ENCODE results near the gene SLC35G3.
"Not testable (repeated sequence)": the region's sequence is repeated elsewhere in the genome, so short reads cannot be mapped to it uniquely, and the experiment has no call there.

The SLC35G3 gene

DNA sequence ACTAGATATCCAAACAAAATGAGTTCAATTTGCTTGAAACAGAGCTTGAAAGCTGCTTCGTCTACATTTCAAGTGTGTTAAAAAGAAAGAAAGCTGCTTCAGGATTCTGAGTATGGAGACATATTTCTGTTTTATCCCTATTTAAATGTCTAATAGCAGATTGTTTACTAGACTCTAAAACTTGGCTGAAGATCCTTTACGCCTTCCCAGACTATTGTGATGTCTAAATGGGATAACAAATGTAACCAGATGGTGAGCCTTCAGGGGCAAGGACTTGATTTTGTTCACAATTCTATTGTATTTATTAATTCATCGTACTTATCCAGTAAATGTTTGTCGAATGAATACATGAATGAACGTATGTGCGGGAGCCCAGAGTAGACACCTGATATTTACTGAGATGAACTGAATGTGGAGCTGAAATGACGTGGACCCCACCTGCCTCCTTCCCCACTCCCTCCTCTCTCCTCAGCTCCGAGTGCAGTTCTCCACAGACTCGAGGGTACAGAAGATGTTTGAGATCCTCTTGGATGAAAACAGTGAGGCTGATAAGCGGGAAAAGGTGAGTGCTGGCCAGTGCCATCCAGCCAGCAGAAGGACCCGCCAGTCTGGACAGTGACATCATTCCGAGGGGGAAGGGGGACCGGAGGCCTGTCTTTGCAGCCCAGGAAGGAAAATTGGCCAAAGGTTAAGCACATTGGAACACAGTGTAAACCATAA lies 41.6 kb downstream of the SLC35G3 start:
- Histone ChIP-seq H3K36me3 (no peaks in the 10 kb centered on the region), H4K20me1 (no peaks in the 10 kb centered on the region), H3K9me3 (replicated peaks in 1 of 11) (no peaks in the 10 kb centered on the region), H3K27ac (no peak overlapping the region), H3K27me3 (no peaks in the 10 kb centered on the region), H3K9ac (no peak overlapping the region), H3K4me1 (0 out of 20 replicates have a peak, but pooled peaks cover 0 to 4% (median 0%) of the 10 kb centered on the region in 10 experiments), H3K4me2 (no peak overlapping the region), H3K4me3 (no peak overlapping the region)
- TF ChIP-seq Cebpa-rat (IDR thresholded peaks at IDR 0.05): no peak

DNA sequence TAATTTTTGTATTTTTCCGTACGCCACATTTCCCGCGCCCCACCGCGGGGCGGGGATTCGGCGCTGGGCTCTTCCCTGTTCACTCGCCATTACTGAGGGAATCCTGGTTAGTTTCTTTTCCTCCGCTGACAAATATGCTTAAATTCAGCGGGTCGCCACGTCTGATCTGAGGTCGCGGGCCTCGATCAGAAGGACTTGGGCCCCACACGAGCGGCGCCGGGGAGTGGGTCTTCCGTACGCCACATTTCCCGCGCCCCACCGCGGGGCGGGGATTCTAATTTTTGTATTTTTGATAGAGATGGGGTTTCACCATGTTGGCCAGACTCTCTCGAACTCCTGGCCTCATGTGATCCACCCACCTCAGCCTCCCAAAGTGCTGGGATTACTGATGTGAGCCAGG lies 43.1 kb downstream of the SLC35G3 start:
- not testable (repeated sequence) for H3K36me3 ChIP-seq; H3K9ac ChIP-seq; H4K20me1 ChIP-seq; H3K27ac ChIP-seq; H3K27me3 ChIP-seq; H3K4me3 ChIP-seq; H3K4me1 ChIP-seq; H3K4me2 ChIP-seq; H3K9me3 ChIP-seq (replicated peaks in 1 of 11)

DNA sequence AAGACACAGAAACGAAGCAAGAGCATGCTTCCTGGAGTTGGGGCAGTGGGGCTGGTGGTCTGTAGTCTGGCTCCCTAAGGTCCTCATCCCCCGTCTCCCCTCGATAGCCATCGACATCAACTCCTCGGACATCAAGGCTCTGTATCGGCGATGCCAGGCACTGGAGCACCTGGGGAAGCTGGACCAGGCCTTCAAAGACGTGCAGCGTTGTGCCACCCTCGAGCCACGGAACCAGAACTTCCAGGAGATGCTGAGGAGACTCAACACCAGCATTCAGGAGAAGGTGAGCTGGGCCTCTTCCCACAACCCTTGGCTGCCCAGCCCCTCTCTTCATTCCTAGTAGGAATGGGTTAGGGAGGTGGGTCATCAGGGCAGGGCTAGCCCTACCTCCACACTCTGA lies 44.3 kb downstream of the SLC35G3 start:
- no peak overlapping the region for H3K27ac ChIP-seq
- H3K27me3 ChIP-seq: no peaks in the 10 kb centered on the region
- TF ChIP-seq Cebpa-rat (IDR thresholded peaks at IDR 0.05): no peak
- H3K36me3 ChIP-seq: no peaks in the 10 kb centered on the region
- H3K4me3 ChIP-seq: no peak overlapping the region
- no peaks in the 10 kb centered on the region for H4K20me1 ChIP-seq
- no peak overlapping the region for H3K9ac ChIP-seq
- H3K9me3 ChIP-seq (replicated peaks in 1 of 11): no peaks in the 10 kb centered on the region
- H3K4me2 ChIP-seq: no peak overlapping the region
- 0 out of 20 replicates have a peak, but pooled peaks cover 0 to 4% (median 0%) of the 10 kb centered on the region in 10 experiments for H3K4me1 ChIP-seq

DNA sequence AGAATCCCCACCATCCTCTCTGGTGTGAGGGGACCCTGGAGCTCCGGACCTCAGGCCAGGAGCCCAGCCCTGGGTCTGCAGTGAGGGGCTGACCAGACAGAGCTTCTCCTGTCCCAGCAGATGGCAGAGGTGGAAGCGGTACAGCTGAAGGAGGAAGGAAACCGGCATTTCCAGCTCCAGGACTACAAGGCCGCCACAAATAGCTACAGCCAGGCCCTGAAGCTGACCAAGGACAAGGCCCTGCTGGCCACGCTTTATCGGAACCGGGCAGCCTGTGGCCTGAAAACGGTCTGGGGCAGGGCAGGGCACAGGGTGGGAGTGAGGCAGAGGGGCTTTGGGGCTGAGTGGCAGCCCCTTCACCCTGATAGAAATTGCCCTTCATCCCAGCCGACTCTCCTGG lies 46.0 kb downstream of the SLC35G3 start:
- Histone ChIP-seq H4K20me1 (no peaks in the 10 kb centered on the region), H3K9ac (no peak overlapping the region), H3K9me3 (replicated peaks in 1 of 11) (no peaks in the 10 kb centered on the region), H3K4me1 (0 out of 20 replicates have a peak, but pooled peaks cover 0 to 4% (median 0%) of the 10 kb centered on the region in 10 experiments), H3K4me3 (no peak overlapping the region), H3K4me2 (no peak overlapping the region), H3K27ac (no peak overlapping the region), H3K27me3 (no peaks in the 10 kb centered on the region), H3K36me3 (no peaks in the 10 kb centered on the region)
- TF ChIP-seq Cebpa-rat (IDR thresholded peaks at IDR 0.05): no peak

DNA sequence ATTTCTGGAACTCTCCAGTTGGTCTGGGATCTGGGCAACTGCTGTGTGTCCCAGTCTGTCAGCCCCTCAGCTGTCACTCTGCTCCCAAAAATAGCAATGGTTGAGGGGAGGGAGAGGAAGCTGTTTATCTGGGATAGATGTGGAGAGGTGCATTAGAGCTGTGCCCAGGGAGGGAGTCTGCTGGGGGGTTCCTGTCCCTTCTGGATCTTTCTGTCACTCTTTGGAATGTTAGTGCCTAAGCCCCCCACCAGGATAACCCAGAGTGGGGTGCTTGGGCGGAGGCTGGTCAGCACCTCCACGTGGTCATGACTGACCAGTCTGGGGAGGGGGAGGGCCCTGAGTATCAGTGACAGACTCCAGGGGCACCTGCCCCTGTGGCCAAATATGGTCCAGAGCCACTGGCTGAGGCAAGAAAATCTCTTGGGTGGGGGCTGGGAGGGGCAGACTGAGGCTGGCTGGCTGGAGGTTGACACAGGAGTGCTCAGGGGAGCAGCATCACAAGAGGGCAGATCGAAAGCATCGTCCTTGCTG lies 46.8 kb downstream of the SLC35G3 start, which contains the start of gene UNC45B:
UNC45B (plus strand) TSS at position 443 of the 531 bp plus-strand sequence. CDS start 447 bp downstream, outside the sequence.
- H3K4me1 ChIP-seq: peaks cover 0 to 4% (median 0%) of the 10 kb centered on the region in 10 experiments; a peak in 3 of 20 replicates
- H3K27me3 ChIP-seq: no peaks in the 10 kb centered on the region
- H3K27ac ChIP-seq: no peak within 1 kb of the TSS
- no peaks in the 10 kb centered on the region for H3K9me3 ChIP-seq (replicated peaks in 1 of 11)
- no peaks in the 10 kb centered on the region for H4K20me1 ChIP-seq
- H3K36me3 ChIP-seq: no peaks in the 10 kb centered on the region
- H3K9ac ChIP-seq: no peak within 1 kb of the TSS
- no peak within 1 kb of the TSS for H3K4me2 ChIP-seq
- no peak within 1 kb of the TSS for H3K4me3 ChIP-seq
- no peak for TF ChIP-seq Cebpa-rat (IDR thresholded peaks at IDR 0.05)

DNA sequence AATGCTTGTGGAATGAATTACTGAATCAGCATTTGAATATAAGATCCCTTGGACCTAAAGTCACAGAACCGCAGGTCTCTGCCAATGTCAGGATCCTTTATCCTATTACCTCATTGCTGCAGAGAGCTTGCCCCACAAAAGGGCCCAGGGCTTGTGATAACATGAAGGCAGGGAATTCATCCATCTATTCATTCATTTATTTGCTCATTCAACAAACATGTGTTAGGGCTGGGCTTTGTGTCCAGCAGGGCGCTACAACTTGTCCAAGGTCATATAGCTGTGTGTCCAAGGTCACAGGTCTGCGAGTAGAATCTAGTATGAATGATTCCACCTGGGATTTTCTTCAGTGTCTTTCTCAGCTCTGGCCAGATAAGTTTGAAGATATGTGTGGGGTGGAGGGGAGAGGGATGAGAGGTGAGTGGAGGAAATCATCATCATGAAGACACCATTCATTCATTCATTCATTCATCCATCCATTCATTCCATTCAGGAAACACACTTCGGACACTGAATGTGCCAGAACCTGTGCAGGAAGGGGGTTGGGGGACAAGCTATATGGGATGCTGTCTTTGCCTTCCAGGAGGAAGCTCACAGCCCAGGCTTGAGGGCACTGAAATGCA lies 47.9 kb downstream of the SLC35G3 start:
- no peak overlapping the region for H3K4me2 ChIP-seq
- H3K9me3 ChIP-seq (replicated peaks in 1 of 11): no peaks in the 10 kb centered on the region
- no peak for TF ChIP-seq Cebpa-rat (IDR thresholded peaks at IDR 0.05)
- H4K20me1 ChIP-seq: no peaks in the 10 kb centered on the region
- no peak overlapping the region for H3K4me3 ChIP-seq
- H3K4me1 ChIP-seq: peaks cover 0 to 7% (median under 1%) of the 10 kb centered on the region in 10 experiments; a peak in 10 of 20 replicates
- H3K9ac ChIP-seq: no peak overlapping the region
- no peak overlapping the region for H3K27ac ChIP-seq
- no peaks in the 10 kb centered on the region for H3K36me3 ChIP-seq
- no peaks in the 10 kb centered on the region for H3K27me3 ChIP-seq

DNA sequence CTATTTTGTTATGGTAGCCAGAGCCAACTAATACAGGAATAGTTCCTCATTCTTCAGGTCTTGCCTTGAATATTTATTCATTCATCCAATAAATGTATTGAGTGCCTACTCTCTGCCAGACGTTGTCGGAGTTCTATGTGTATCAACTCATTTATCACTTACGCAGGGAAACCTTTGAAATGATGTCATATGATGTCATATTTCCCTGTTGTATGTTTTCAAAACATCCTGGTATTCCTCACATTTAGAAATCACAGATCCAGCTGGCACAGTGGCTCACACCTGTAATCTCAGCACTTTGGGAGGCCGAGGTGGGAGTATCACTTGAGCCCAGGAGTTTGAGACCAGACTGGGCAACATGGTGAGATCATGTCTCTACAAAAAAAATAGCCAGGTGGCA lies 49.4 kb downstream of the SLC35G3 start:
- TF ChIP-seq Cebpa-rat (IDR thresholded peaks at IDR 0.05): no peak
- peaks cover 12 to 19% (median 15%) of the 10 kb centered on the region in 10 experiments for H3K4me1 ChIP-seq

More for the DNA sequence above, 49.4 kb downstream of the SLC35G3 start:
- no peaks in the 10 kb centered on the region for H3K27me3 ChIP-seq
- no peak overlapping the region for H3K4me3 ChIP-seq
- peaks cover 0 to 13% (median 5%) of the 10 kb centered on the region in 11 experiments; a peak in 18 of 22 replicates for H3K36me3 ChIP-seq
- H3K9ac ChIP-seq: no peak overlapping the region
- H3K9me3 ChIP-seq (replicated peaks in 1 of 11): no peaks in the 10 kb centered on the region
- H3K4me2 ChIP-seq: no peak overlapping the region
- H3K27ac ChIP-seq: no peak overlapping the region
- peaks cover 0 to 15% (median 8%) of the 10 kb centered on the region in 11 experiments; a peak in 14 of 22 replicates for H4K20me1 ChIP-seq

Measured in BLaER1 treated with 17β-estradiol and CSF1 and Interleukin-3, amounts not matched to agents 10 nM and 100 nM (cell line).